T-helper 1 cell (primary cell): ENCODE data around the gene NTRK2.

Experiments
- DNase-seq, 5 donors: peaks; one replicate each; pipeline ENCODE4 v3.0.0-alpha.2; 2012 to 2020

Gene NTRK2

DNA sequence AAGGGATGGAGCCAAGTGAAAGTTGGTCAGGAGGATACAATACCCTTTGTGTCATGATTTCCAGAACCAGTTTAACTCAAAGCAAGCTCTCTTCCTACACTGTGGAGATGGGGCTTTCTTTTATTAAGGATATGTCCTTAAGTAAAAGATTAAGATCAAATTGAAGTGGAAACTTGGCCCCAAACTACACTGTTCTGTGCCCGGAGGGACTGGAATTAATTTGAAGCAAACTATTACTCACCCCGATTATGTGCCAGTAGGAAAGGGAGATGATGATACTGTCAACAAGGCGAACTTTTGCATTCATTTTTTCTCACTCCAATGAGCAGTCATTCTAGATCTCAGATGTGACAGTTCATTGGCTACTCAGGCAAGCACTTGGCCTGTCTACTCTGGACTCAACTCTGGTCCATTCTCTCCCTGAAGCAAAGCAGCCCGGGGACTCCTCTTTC lies 186.7 kb downstream of the NTRK2 start:
- DNase-seq = no peak

GRCh38 chr9:84857211-84857610 lies 187.7 kb downstream of the NTRK2 start:
- DNase-seq = no peak

DNA sequence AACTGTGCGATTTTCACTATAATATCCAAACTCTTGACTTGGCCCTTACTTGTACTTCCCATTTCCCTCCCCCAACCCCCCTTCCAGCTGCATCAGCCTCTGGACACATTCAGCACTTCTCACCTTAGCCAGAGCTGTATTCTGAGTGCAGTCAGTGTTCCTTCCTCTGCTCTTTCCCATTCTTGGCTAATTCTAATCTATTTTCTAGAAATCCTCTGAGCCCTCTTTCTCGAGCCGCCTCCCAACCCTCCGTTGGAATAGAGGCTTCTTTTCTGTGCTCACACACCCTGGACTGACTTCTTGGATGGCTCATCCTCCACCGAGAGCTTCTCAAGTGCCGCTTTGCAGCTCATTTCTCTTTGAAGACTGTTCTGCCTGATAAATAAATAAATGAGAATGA lies 188.8 kb downstream of the NTRK2 start:
- DNase-seq = no peak

- DNase-seq = no peak
These were observed 191.0 kb downstream of the NTRK2 start for GRCh38 chr9:84860249-84861115.

DNA sequence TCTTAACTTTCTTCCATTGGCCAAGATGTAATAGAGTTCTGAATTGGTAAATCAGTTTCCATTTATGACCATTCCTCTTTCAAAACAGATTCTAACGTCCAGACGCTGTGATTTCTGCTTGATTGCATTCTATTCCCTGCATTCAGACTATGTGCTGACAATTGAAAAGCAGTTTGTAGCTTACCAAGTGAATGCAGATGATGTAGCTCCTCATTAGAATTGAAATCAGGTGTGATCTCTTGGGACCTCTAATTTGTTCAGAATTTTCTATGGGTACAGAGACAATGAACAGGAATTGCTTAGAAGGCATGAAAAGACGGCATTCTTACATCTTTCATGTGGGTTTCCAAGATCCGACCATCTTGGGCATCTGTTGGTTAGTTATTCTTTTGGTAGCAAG lies 191.9 kb downstream of the NTRK2 start:
- no peak for DNase-seq

DNA sequence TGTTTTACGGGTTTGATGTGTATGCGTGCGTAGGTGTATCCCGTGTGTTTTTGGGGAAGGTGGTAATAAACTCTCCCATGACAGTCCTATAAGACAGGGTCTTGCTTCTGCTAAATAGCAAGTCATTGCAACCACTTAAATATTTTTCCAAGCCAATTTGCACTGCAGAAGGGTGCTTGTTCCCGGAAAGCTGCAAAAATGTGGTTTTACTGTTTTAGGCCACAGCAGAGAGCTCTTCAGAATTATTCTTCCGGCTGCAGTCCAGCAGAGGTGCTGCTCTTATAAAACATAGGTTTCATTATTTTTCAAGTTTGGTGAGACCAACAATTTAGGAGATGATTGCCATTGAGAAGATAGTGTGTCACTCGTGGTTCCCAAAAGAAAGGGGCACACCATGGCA lies 192.8 kb downstream of the NTRK2 start:
- DNase-seq = no peak

DNA sequence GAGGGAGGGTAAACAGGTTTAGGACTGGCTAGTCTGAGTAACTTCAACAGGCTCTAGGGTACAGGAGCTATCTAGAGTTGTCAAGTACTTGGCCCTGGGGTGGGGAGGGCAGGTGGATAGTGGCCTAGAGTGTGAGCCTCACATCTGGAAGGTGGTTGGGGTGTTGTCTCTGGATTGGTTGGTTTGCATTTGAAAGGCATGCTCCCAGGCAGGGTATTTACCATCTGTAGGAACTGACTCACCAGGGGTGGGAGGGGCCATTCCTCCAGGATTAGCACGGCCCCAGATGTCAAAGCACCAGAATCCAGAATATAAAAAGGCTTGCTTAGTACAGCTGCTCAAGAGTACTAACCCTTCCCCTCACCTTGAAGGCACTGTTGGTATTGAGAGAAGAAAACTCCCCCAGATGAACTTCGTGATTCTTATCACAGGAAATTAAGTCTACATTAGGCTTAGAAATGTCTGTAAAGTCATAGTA lies 193.3 kb downstream of the NTRK2 start:
- DNase-seq = no peak

DNA sequence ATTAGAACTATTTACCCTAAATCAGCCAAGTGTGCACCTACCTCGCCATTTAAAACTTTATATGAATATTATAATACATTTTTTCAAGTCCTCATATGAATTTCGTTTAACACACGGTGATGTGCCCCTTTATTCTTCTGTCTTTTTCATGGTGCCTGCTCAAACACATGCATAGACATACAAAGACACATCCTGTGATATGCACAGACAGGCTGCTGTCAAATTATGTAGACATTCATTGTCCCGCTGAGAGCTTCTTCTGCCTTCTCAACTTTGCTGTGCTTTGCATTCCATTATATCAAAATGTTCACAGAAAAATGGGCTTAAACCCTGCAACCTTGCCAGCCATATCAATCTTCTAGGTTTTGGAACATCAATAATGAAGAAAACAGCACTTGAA lies 193.8 kb downstream of the NTRK2 start:
- DNase-seq = no peak

DNA sequence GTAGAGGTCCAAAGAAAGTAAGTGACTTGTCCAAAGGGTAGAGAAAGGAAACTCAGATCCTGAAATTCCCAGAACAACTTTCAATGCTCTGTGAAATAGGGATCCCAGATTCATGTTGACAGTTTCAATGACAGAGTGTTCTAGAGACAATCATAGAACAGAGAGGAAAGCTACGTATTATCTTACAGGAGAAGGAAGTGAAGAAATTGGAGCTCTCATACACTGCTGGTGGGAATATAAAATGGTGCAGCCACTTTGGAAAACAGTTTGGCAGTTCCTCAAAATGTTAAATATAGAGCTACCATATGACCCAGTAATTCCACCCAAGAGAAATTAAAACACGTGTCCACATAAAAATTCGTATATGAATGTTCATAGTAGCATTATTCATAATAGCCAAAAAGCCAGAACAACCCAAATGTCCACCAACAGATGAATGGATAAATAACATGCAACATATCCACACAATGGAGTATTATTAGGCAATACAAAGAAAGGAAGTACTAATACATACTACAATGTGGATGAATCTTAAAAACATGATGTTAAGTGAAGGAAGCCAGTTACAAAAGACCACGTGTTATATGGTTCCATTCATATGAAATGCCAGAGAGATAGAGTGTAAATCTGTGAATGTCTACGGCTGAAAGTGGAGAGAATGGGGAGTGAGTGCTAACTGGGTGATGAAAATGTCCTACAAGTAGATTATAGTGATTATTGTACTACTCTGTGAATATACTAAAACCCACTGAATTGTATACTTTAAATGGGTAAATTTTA lies 197.1 kb downstream of the NTRK2 start:
- DNase-seq = no peak

DNA sequence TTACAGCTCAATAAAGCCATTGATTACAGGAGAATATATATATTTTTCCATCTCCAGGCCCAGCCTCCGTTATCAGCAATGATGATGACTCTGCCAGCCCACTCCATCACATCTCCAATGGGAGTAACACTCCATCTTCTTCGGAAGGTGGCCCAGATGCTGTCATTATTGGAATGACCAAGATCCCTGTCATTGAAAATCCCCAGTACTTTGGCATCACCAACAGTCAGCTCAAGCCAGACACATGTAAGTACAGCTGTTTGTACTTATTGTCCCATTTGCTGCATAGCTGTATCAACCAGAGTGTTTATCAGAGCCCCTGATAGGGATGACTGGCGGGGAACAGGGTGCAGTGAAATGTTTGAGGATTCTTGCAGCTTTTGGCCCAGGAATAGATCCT lies 197.7 kb downstream of the NTRK2 start:
- DNase-seq = no peak

GRCh38 chr9:84869091-84869490 lies 199.6 kb downstream of the NTRK2 start:
- no peak for DNase-seq

DNA sequence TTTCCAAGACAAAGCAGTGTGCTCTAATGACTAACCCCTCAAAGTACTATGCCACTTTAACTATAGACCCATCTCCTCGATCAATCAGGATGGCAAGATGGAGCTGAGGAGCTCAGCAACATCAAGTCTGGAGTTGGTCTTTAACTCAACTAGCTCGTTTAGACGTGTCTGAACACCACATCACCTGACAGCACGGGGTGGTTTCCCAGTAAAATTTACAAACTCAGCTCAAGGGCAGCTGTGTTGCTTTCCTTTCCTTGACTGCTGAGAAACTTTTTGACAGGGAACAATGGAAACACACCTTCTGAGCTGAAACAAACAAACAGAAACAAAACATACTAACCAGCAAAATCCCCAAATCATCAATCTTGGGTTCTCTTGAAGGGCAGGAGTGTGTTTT lies 202.5 kb downstream of the NTRK2 start:
- no peak for DNase-seq

- no peak for DNase-seq
These were observed 204.5 kb downstream of the NTRK2 start for GRCh38 chr9:84874022-84874421.

DNA sequence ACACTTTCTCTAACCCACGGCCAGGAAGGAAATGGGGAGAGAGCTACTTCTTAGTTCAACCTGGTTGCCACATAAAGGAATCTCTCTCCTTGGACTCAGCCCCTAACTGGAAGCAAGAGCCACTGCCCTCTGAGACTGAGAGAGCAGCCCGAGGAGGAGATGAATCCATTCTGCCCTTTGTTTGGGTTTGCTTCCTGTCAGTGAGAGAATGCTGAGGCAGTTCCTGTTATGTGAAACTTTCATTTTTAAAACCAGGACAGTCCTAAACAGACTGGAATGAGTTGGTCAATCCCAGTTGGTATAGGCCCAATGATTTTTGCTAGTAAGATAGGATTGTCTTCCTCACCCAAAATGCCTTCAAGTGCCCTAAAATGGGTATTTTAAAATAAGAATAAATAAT lies 205.1 kb downstream of the NTRK2 start:
- peak in 1 of 5 donors; percentile 8 for DNase-seq

DNA sequence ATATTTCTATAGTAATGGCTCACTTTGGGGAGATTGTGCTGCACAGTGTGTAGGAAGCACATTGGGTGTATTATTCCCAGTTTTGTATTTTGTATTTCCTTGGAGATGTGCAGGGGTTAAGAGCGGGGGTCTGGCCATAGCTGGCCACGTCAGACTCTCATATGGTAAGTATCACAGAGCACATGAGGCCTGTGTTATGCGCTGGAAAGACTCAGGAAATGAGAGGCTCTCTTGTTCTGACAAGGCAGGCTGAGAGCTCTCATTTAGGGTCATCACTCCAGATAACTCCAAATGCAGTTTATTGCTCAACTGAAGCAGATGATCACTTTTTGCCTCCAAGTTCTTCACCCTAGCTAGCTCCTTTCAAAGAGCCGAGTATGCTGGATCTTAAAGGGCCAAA lies 205.7 kb downstream of the NTRK2 start:
- DNase-seq = peak in 1 of 5 donors; percentile 27

DNA sequence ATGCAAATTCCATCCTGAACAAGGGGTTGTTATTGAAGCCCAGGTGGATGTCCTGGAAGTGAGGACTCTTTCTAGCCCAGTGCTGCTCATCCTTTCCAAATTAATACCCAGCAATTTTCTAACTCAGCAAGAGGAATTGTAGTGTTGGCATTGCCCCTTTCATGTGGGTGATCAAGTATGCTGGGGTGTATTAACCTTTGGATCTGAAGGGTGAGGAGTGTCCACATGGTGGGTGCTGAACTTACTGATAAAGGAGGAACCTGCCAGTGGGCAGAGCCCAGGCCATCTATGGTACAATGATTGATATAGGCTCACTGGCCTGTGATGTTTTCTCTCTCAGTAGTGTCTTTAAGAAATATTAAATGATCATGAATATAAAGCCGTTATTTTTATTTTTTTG lies 210.1 kb downstream of the NTRK2 start:
- no peak for DNase-seq

GRCh38 chr9:84880835-84881234 lies 211.3 kb downstream of the NTRK2 start:
- DNase-seq = no peak

GRCh38 chr9:84886866-84887265 lies 217.3 kb downstream of the NTRK2 start:
- DNase-seq = no peak

DNA sequence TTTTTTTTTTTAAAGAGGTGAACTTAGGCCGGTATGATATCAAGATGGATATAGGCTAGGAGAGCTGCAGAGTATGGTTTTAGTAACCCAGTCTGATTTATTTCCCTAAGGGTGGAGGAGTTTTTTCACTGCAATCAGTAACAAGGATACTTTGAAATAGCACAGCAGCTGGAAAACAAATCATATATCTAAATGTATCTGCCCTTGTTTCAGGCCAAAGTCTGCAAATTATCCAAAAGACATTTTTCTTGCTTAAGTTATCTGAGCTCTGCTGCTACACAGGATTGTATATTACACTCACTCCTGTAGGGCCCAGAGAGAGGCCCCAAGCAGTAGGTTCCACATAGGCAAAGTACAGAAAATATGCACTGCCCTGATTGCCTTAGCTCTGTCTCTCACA lies 222.4 kb downstream of the NTRK2 start:
- DNase-seq = no peak

DNA sequence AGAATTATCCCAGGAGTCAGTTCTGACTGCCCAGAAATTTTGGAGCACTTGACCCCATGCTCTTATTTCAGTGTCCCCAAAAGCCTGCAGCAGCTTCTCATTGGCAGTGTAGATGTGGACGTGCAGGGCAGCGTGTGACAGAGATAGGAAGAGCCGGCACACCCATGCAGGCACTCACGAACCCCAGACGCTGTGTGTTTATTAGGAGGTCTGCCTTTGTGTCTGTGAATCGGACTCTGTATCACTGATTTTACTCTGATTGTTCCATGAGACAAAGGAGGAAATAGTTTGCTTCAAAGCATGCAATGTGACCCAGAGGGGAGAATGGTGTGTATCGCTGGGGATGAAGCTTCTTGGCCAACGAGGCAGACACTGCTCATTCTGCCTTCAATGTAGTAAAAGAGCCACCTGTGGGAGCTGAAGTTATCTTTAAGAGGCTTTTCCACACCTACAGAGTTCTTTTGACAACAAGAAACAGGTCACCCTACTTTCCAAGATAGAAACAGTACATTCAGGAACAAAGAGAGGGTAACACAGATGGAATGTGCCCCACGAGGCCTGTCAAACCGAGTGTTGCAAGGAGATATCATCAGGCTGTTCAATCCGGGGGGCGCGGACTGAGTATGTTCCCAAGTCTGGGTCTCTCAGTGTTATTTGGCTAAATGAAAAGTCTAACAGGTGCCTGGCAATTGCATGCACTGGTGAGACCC lies 224.0 kb downstream of the NTRK2 start:
- DNase-seq = no peak

DNA sequence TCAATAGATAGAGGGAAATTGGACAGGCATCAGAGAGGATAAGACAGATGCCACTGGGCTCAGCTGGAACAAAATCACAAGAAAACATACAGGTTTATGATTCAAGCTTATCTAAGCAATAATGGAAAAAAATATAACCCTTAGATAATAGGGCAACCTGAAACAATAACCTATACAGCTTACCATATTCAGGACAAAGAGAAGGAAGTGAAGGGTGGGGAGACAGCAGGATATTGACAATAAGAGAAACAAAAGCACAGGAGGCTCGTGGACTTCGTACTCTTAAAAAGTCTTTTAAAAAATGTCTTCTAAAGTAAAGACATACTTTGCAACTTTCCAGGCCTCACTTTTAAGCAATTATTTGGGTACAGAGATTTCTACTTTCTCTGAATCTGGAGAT lies 225.3 kb downstream of the NTRK2 start:
- DNase-seq = no peak

DNA sequence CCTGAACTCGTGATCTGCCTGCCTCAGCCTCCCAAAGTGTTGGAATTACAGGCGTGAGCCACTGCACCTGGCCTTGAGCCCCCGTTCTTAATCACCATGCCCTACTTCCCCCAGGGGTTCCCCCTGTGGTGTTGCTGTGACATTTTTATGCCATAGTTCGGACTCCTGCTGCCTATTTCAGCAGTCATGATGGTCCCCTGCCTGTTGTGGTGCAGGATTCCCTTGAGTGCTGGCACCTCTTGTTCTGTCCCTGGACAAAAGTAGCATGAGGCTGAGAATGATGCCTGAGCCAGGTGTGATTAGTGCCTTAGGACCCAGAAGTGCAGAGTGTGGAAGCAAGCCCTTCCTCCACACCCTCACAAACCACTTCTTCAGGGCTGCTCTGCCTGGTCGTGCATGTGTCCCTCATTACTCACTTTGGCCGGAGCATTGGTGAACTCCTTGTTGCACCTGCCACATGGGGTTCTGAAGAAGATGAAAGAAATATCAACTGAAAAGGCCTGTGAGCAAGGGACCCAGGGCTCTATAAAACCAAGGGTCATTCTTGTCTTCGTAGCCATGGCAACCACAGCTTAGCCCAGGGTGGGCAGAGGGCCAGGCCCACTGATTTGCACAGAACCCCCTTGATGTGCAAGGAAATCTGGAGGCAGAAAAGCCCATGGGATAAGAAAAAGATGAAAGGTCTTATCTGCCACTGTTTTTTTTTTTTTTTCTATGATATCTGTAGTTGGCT lies 228.0 kb downstream of the NTRK2 start:
- no peak for DNase-seq

DNA sequence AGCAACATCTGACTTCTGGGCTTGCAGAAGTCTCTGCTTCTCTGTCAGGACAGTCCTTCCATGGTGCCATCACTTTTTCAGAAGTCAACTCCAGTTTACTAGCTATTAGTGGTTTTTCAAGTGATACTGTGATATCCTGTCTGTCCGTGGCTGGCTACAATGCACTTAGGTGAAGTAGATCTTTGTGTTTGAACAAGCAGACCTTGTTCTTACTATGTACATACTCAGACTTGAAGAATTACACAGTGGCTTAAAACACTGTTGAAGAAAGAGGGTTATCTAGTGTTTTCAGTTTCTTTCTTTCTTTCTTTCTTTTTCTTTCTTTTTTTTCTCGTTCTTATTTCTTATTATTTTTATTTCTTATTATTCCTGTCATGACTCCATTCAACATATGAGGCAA lies 228.7 kb downstream of the NTRK2 start:
- DNase-seq = no peak
